ENCODE measurements around the gene ST6GAL1. TPM values are rescaled to one million over a fixed set of nuclear protein-coding genes. Genes with fewer than 3 reads are reported as not detected.

Gene ST6GAL1
- total RNA-seq, 1 experiment from 2014 or later = 25.6 TPM

- H3K9me3 ChIP-seq (ENCODE audit: insufficient read depth, low read depth) = no peaks in the 10 kb centered on the region
- no peaks in the 10 kb centered on the region for H3F3A ChIP-seq (ENCODE audit: insufficient read depth, low read depth)
- BruUV-seq (replicated peaks) = no TSS peak
- no peaks in the 10 kb centered on the region for H3K27me3 ChIP-seq (ENCODE audit: insufficient read depth, low read depth)
- no peak for DNase-seq
- H4K20me1 ChIP-seq (ENCODE audit: insufficient read depth) = no peaks in the 10 kb centered on the region
- H3K79me2 ChIP-seq (ENCODE audit: low read depth) = no peaks in the 10 kb centered on the region
- intact Hi-C loops (cut with micrococcal nuclease; ENCODE audit: unreplicated experiment) = no loop called here
- TF ChIP-seq EZH2 (IDR thresholded peaks at IDR 0.05; ENCODE audit: low read depth) (no peak), CTCF (conservative IDR thresholded peaks at IDR 0.05) (no peak)
- 0 out of 2 replicates have a peak, but pooled peaks cover 7% of the 10 kb centered on the region for H3K36me3 ChIP-seq (ENCODE audit: low read depth)
- ChIA-PET POLR2A (ENCODE audit: unreplicated experiment) (no interaction called here), CTCF (interaction anchor here (0.7 kb wide), 1 partner anchor 1087 kb away, joined by 9 read pairs; no protein-coding TSS in a partner anchor)
- H3K9me2 ChIP-seq (ENCODE audit: insufficient read depth) = no peaks in the 10 kb centered on the region
- H2AFZ ChIP-seq = no peak overlapping the region
- H3K4me1 ChIP-seq (replicated peaks; ENCODE audit: insufficient read depth) = no peaks in the 10 kb centered on the region
- H3K4me3 ChIP-seq = no peak overlapping the region
- no peak overlapping the region for H3K27ac ChIP-seq
- no peak overlapping the region for H3K4me2 ChIP-seq
Observed at GRCh38 chr3:186945255-186945823, 15.0 kb downstream of the ST6GAL1 start.

- intact Hi-C loops (cut with micrococcal nuclease; ENCODE audit: unreplicated experiment) = no loop called here
- no peaks in the 10 kb centered on the region for H3K9me3 ChIP-seq (ENCODE audit: insufficient read depth, low read depth)
- H2AFZ ChIP-seq = no peak overlapping the region
- no peak for DNase-seq
- H3K4me3 ChIP-seq = no peak overlapping the region
- ChIA-PET POLR2A (ENCODE audit: unreplicated experiment) (interaction anchor here (0.6 kb wide), 1 partner anchor 39 kb away, joined by 4 read pairs; no protein-coding TSS in a partner anchor), CTCF (no interaction called here)
- no TSS peak for BruUV-seq (replicated peaks)
- H3K79me2 ChIP-seq (ENCODE audit: low read depth) = no peaks in the 10 kb centered on the region
- no peaks in the 10 kb centered on the region for H4K20me1 ChIP-seq (ENCODE audit: insufficient read depth)
- no peak for TF ChIP-seq EZH2 (IDR thresholded peaks at IDR 0.05; ENCODE audit: low read depth)
- no peak for TF ChIP-seq CTCF (conservative IDR thresholded peaks at IDR 0.05)
- no peaks in the 10 kb centered on the region for H3F3A ChIP-seq (ENCODE audit: insufficient read depth, low read depth)
- H3K9me2 ChIP-seq (ENCODE audit: insufficient read depth) = no peaks in the 10 kb centered on the region
- H3K4me1 ChIP-seq (replicated peaks; ENCODE audit: insufficient read depth) = no peaks in the 10 kb centered on the region
- H3K27me3 ChIP-seq (ENCODE audit: insufficient read depth, low read depth) = no peaks in the 10 kb centered on the region
- no peak overlapping the region for H3K27ac ChIP-seq
- 0 out of 2 replicates have a peak, but pooled peaks cover 7% of the 10 kb centered on the region for H3K36me3 ChIP-seq (ENCODE audit: low read depth)
- H3K4me2 ChIP-seq = no peak overlapping the region
Observed at GRCh38 chr3:186946756-186947375, 16.5 kb downstream of the ST6GAL1 start.

- no TSS peak for BruUV-seq (replicated peaks)
- no peaks in the 10 kb centered on the region for H3K4me1 ChIP-seq (replicated peaks; ENCODE audit: insufficient read depth)
- intact Hi-C loops (cut with micrococcal nuclease; ENCODE audit: unreplicated experiment) = no loop called here
- no peaks in the 10 kb centered on the region for H3K9me3 ChIP-seq (ENCODE audit: insufficient read depth, low read depth)
- ChIA-PET POLR2A (ENCODE audit: unreplicated experiment) (no interaction called here), CTCF (no interaction called here)
- no peaks in the 10 kb centered on the region for H3K27me3 ChIP-seq (ENCODE audit: insufficient read depth, low read depth)
- H4K20me1 ChIP-seq (ENCODE audit: insufficient read depth) = no peaks in the 10 kb centered on the region; the same call in 1 of the 2 replicates
- no peaks in the 10 kb centered on the region for H3K79me2 ChIP-seq (ENCODE audit: low read depth)
- no peak overlapping the region for H3K27ac ChIP-seq
- no peak overlapping the region for H2AFZ ChIP-seq
- no peak overlapping the region for H3K4me2 ChIP-seq
- H3F3A ChIP-seq (ENCODE audit: insufficient read depth, low read depth) = no peaks in the 10 kb centered on the region
- no peaks in the 10 kb centered on the region for H3K36me3 ChIP-seq (ENCODE audit: low read depth)
- no peaks in the 10 kb centered on the region for H3K9me2 ChIP-seq (ENCODE audit: insufficient read depth)
- no peak for DNase-seq
- no peak overlapping the region for H3K4me3 ChIP-seq
- no peak for TF ChIP-seq CTCF (conservative IDR thresholded peaks at IDR 0.05)
- TF ChIP-seq EZH2 (IDR thresholded peaks at IDR 0.05; ENCODE audit: low read depth) = no peak
Observed at GRCh38 chr3:186949281-186949982, 19.1 kb downstream of the ST6GAL1 start.

Measured in PC-9 (cell line).